GM19467 (cell line): ENCODE measurements around the gene TGM2.

Source experiments
- ATAC-seq: cut with Tn5 transposase; IDR thresholded peaks from one replicate; pipeline ENCODE4 v1.9.1; 2021; ENCODE audit warnings: mild to moderate bottlenecking, moderate library complexity; ENCODE audit not compliant: unreplicated experiment

Gene TGM2

GRCh38 chr20:38162878-38163875, 1.9 kb downstream of the TGM2 start:
- no peak for ATAC-seq

GRCh38 chr20:38162149-38162548, 2.9 kb downstream of the TGM2 start:
- no peak for ATAC-seq

DNA sequence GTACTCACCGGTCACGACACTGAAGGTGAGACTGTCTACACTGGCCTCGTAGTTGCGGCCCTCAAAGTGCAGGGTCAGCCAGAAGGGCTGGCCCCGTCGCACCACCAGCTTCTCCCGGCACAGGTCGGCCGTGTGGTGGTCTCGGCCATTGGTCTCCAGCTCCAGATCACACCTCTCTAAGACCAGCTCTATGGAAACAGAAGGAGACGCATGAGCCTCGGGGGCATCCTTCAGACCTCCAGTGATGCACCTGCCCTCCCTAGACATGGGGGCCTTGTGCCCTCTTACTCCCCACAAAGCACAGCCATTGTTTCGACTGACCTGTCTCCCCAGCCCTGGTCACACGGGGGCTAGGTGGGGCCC, 3.7 kb downstream of the TGM2 start:
- no peak for ATAC-seq

GRCh38 chr20:38159957-38160756, 4.9 kb downstream of the TGM2 start:
- ATAC-seq = no peak

GRCh38 chr20:38159566-38159956, 5.5 kb downstream of the TGM2 start:
- ATAC-seq = no peak

GRCh38 chr20:38158701-38159351, 6.2 kb downstream of the TGM2 start:
- no peak for ATAC-seq

DNA sequence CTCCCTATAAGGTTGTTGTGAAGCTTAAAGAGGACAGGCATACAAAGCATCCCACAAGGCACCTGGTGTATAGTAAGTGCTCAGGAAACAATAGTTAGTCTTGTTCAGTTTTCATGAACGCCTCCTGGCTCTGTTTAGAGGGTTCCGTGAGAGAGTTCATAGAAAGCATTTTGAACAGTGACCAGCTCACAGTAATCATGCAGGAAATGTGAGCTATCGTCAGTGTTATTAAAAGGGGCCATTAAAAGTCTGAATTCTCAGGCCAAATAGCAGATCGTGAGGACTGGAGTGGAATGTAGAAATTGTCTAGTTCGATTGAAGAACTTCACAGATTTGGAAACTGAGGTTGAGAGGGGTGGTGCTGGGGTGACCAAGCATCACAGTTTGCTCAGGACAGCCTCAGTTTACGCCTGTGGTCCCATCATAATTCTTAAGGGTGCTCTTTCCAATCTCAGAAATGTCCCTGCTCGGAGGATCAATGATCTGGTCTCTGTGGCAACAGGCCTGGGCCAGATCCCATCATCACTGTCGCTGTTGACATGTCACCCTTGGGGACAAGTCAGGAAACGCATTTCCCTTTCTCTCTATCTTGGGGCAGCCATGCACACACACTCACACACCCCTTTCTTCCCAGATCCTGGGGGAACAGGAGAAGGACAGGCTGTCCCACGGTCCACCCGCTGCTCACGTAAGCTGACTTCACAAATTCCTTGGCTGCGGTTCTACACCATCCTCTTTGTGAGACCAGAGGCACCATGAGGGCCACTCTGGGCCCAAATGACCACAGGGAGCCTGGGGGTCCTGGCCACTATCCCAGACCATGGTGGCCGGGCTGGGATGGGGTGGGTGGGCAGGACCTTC, 7.2 kb downstream of the TGM2 start:
- no peak for ATAC-seq

DNA sequence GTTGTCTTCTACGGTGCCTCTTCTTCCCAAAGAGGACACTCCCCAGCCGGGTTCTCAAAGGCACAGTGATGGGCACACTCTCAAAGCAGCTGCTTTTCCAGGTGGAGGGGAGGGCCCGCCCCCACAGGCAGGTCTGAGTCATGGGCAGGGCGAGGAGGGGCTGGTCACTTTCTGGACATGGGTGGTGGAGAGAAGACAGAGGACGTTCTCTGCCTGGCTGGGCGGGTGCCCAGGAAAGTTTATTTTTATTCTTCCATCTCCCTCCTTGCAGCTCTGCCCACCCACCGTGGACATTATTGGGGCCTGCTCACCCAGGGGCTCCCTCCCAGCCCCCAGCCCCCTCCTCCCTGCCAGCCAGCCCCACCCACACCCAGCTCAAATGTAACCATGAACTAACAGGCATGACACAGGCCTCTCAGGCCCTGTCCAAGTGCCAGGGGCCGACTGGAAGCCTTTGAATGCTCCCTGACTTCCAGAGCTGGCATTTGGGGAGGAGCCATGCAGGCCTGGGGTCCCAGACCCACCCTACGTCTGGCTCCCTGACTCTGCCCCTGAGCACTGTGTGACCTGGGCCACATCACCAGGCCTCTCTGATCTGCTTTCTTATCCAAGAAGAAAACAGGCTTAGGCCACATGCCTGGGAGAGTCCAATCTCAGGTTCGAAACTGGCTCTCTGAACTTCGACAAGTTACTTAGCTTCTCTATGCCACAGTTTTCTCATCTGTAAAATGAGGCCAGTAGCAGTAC, 8.0 kb downstream of the TGM2 start:
- no peak for ATAC-seq

GRCh38 chr20:38156280-38156679, 8.8 kb downstream of the TGM2 start:
- ATAC-seq = no peak

DNA sequence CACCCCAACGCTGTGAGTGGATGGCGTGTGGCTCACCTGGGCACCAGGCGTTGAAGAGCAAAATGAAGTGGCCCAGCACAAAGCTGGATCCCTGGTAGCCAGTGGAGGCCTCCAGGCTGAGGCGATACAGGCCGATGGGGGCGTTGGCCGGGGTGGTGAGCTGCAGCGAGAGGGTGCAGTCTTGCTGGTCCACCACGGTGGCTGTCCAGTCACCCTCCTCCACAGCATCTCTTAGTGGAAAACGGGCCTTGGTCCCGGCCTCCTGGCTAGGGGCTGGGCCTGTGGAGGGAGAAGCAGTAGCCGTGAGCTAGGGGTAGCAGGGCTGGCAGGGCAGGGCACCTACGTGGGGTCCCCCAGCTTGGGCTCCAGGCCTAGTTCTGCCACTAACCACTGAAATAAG, 9.3 kb downstream of the TGM2 start:
- ATAC-seq = no peak

DNA sequence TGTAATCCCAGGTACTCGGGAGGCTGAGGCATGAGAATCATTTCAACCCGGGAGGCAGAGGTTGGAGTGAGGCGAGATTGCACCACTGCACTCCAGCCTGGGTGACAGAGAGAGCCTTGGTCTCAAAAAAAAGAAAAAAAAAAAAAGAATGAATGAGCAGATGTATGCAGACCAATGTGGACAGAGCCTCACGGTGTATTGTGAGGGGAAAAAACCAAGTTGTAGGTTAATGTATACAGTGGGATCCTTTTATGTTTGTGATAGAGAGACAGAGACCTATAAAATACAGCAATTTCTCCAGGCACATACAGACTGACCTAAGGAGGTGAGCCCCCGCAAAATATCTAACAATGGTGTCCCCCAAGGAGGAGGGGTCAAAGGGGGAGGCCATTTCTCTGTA, 11.7 kb downstream of the TGM2 start:
- no peak for ATAC-seq

- ATAC-seq = no peak
Observed at GRCh38 chr20:38152621-38153221, 12.3 kb downstream of the TGM2 start.

DNA sequence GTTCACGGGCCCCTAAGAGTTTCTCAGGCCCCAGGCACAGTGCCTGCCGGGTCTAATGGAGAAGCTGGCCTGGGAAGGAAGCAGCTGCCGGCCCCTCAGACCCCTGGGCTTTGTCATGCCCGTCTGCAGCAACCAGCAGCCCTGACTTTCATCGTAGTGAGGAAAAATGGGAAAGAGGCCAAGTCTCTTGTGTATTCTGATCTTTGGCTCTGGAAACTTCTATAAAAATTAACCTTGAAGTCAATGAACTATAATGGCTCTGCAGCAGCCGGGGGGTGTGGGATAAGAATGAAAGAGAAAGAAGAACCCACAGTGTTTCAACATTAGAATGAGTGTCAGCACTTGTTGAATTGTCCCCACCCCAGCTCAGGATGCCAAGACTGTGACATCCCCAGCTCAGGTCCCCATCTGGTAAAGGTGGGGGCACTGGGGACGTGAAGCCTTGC, 12.9 kb downstream of the TGM2 start:
- ATAC-seq = no peak

GRCh38 chr20:38151455-38151854, 13.6 kb downstream of the TGM2 start:
- ATAC-seq = no peak

- no peak for ATAC-seq
Observed at GRCh38 chr20:38150335-38151170, 14.5 kb downstream of the TGM2 start.

DNA sequence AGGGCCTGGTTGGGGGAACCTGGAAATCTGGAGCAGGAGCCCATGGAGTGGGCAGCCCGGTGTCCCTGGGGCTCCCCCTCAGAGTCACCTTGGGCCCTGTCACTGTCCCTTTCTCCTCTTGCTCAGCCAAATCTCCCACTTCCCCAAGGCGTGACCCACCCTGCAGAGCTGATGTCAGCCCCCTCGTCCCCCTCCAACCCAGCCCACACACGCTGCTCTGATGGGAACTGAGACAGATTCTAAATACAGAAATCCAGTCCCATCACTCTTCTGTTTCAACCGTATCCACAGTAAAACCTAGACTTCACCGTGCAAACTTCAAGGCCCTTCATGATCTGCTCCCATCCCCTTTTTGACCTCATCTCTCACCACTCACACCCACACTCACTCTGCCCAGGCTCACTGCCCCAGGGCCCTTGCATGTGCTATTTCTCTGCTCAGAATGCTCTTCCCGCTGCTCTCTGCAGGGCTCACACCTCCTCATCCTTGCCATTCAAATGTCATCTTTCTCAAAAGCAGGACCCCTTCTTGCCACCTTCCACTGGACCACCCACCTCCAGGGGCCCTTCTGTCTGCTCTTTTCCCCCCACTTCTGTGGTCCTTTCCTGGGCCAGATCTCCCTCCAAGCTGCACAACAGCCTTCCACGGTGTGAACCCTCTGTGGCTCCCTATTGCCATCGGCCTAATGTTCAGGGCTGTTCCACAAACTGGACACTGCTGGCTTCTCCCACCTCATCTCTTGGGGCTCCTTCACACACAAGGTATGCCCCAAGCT, 16.6 kb downstream of the TGM2 start:
- ATAC-seq = no peak

- ATAC-seq = no peak
Observed at GRCh38 chr20:38147751-38148150, 17.3 kb downstream of the TGM2 start.

- no peak for ATAC-seq
Observed at GRCh38 chr20:38147163-38147562, 17.9 kb downstream of the TGM2 start.
